ENCODE measurements around the gene YPEL1.
"Not testable (repeated sequence)": the region's sequence is repeated elsewhere in the genome, so short reads cannot be mapped to it uniquely, and the experiment has no call there.

The YPEL1 gene

GRCh38 chr22:21681566-21682370, 53.8 kb downstream of the YPEL1 start:
- DNase-seq = no peak

GRCh38 chr22:21680830-21681565, 54.6 kb downstream of the YPEL1 start:
- no peak for DNase-seq

- no peak for DNase-seq
Measured at GRCh38 chr22:21679383-21679782, 56.2 kb downstream of the YPEL1 start.

GRCh38 chr22:21678842-21679241, 56.8 kb downstream of the YPEL1 start:
- DNase-seq = not testable (repeated sequence)

GRCh38 chr22:21677606-21678443, 57.8 kb downstream of the YPEL1 start:
- DNase-seq = no peak

GRCh38 chr22:21674638-21675245, 60.9 kb downstream of the YPEL1 start:
- DNase-seq = no peak

GRCh38 chr22:21673534-21674321, 61.9 kb downstream of the YPEL1 start:
- DNase-seq = no peak

GRCh38 chr22:21672107-21672629, 63.4 kb downstream of the YPEL1 start:
- DNase-seq = no peak

GRCh38 chr22:21669026-21669425, 66.6 kb downstream of the YPEL1 start:
- no peak for DNase-seq

- DNase-seq = no peak
Measured at GRCh38 chr22:21666786-21667185, 68.8 kb downstream of the YPEL1 start.

- DNase-seq = no peak
Measured at GRCh38 chr22:21665047-21665851, 70.3 kb downstream of the YPEL1 start.

GRCh38 chr22:21663738-21664137, 71.9 kb downstream of the YPEL1 start:
- no peak for DNase-seq

GRCh38 chr22:21661991-21662390, 73.6 kb downstream of the YPEL1 start:
- no peak for DNase-seq

- no peak for DNase-seq
Measured at GRCh38 chr22:21660904-21661303, 74.7 kb downstream of the YPEL1 start.

GRCh38 chr22:21659864-21660525, 75.6 kb downstream of the YPEL1 start:
- no peak for DNase-seq

GRCh38 chr22:21657360-21658032, 78.1 kb downstream of the YPEL1 start:
- peak; percentile 96 for DNase-seq

- no peak for DNase-seq
Measured at GRCh38 chr22:21657020-21657359, 78.6 kb downstream of the YPEL1 start.

- no peak for DNase-seq
Measured at GRCh38 chr22:21652547-21653545, 82.7 kb downstream of the YPEL1 start.
